Activated CD4-positive, alpha-beta T cell treated with anti-CD3 and anti-CD28 coated beads for 1 hour (primary cell): ENCODE measurements around the gene ZMPSTE24.

Experiments
- DNase-seq: peaks from one replicate; pipeline ENCODE4 v3.0.0-alpha.2; 2020

ZMPSTE24 gene

GRCh38 chr1:40265298-40265697 lies 7.3 kb downstream of the ZMPSTE24 start:
- no peak for DNase-seq

DNA sequence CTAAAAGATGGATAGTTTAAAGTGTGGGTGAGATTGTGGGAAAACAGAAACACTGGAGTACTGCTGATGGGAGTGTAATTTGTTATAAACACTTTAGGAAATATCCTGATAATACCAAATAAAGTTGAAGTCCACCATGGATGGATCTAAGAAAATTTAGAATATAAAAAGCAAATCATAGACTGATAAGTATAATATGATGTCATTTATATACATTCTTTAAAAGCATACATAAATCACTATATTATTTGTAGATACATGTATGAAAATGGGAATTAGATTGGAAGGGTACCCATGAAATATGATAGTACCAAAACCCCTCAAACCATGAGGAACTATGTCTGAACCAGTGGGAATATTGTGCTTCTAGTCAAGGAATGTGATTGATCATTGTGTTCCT lies 7.9 kb downstream of the ZMPSTE24 start:
- no peak for DNase-seq

- no peak for DNase-seq
These were observed 8.9 kb downstream of the ZMPSTE24 start for GRCh38 chr1:40266786-40267535.

- DNase-seq = no peak
These were observed 9.7 kb downstream of the ZMPSTE24 start for GRCh38 chr1:40267767-40268187.

DNA sequence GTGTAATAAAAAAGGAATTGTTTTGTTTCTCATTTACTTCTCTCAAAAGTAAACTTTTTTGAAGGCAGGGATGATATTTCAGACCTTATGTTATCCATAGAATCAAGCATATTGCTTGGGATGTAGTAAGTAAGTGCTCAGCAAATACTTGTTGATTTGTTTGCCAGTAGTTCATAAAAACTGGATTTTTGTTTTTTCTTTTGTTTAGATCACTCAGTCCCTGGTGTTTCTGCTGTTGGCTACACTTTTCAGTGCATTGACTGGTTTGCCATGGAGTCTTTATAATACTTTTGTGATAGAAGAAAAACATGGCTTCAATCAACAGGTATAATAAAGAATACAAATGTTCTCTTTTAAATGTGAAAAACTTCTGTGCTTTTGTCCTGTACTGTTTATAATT lies 10.2 kb downstream of the ZMPSTE24 start:
- DNase-seq = no peak

DNA sequence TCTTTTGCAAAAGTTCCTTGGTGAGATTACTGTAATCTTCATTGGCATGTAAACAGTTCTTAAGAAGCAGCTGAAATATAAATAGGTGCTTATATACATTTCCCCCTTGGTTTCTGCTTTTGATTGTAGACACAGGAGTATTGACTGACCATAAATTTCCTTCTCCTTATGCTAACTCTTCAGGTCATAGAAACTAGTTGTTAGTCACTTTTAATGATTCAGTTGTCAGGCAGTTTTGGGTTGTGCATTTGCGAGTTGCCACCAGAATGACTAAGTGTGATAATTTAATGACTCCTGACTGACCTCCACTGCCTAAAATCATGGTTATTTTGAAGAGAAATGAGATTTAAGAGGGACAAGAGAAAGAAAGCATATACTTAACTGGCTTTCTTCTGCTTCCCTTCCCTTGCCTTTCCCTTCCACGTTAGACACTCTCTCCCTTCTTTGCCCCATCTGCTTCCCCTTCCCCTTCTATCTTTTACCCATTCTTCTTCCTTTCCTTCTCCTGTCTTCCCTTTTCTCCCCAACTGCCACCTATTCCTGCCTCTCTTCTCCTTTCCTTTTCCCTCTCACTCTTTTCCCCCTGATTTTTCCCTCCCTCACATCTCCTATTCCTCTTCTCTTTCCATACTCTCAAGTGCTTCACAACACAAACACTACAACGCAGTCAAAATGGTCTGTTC lies 12.3 kb downstream of the ZMPSTE24 start:
- DNase-seq = no peak

GRCh38 chr1:40272653-40273213 lies 14.7 kb downstream of the ZMPSTE24 start:
- DNase-seq = no peak

DNA sequence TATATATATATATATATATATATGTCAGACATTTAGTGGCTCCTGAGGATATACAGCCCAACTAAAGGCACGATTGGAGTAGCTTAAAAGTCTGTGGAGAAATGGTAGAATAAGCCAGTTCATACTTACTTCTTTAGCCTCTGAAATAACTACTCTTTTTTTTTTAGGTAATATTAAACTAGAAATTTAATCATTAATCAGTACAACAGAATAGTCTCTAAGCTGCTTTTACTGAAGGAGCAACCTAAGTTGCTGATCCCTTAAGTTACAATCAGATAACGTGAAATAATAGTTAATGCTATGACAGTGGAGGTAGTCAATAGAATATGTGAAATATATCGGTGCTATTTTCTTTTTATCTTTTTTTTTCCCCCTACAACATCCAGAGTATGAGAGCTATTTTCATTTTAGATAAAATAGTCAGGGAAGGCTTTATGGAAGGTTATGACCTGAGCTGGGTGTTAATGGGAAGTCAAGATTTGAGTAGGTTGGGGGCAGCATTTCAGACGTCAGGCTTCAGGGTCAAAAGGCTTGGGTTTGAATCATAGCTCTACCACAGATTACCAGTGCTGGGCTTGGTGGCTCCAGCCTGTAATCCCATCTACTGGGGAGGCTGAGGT lies 15.6 kb downstream of the ZMPSTE24 start:
- no peak for DNase-seq

DNA sequence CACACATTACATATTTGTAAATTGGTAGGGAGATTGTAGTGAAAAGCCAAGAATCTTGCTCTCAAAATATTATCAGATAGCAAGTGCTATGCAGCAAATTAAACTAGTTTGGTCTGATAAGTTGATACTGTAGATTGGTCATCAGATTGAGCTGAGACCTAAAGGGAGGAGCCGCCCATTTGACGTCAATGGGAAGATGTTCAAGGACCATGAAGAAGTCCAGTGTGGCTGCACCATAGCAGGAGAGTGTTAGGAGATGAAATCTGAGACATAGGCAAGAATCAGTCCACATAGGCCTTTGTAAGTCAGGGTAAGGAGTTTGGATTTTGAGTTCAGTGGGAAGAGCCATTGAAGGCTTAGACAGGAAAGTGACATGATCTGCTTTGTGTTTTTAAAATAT lies 16.3 kb downstream of the ZMPSTE24 start:
- no peak for DNase-seq

- DNase-seq = no peak
These were observed 18.1 kb downstream of the ZMPSTE24 start for GRCh38 chr1:40276122-40276521.

DNA sequence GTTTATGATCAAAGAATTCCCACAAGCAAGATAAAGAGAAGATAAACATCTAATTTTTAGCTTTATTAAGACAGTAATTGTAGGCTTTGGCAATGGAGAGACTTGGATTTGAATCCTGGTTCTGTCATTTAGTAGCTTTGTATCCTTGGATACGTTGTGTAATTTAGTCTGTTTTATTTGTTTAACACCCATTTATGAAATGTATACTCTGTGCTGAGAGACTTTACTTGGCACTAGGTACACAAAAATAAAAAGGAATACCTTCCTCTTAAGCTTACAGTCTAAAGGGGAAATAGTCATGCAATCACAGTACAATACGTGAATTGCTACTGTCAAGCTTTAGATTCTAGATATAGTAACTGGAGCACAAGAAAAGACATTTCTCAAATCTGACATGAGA lies 23.8 kb downstream of the ZMPSTE24 start:
- no peak for DNase-seq

DNA sequence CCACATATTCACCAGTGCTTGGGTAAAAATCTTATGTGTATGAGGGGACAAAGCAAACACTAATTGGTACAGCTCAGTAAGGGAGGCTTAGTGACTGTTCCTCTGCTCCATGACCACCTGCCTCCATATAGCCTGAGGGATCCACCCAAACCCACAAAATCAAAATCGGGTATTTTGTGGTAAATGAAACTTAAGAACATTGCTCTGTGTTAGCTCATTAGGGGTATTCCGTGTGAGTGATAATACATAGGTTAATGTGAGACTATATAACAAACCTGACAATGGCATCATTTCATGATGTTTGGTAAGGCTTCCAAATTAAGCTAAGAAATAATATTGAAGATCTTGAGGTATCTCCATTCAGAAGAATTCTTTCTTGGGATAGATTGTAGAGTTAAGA lies 33.3 kb downstream of the ZMPSTE24 start:
- no peak for DNase-seq

GRCh38 chr1:40299366-40300248 lies 41.6 kb downstream of the ZMPSTE24 start:
- no peak for DNase-seq

- no peak for DNase-seq
These were observed 42.2 kb downstream of the ZMPSTE24 start for GRCh38 chr1:40300249-40300567.

DNA sequence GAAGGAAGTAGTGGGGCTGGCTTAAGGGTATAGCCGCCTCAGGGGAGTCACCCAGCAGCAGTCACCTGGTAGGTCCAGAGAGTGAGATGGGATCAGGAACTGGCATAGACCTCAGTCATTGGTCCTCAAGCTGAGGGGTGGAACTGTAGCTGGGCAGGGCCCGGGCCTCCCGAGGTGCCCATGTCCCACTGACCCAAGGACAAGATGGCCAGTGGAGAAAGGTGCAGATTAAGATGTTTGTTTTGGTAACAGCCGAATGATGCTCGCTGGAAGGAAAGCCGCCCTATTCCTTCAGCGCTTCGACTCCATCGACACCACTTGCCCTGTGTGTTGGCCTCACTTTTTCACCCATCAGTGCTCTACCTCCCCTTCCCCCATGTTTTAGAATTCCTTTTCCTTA lies 42.6 kb downstream of the ZMPSTE24 start:
- DNase-seq = no peak

- no peak for DNase-seq
These were observed 43.0 kb downstream of the ZMPSTE24 start for GRCh38 chr1:40301066-40301465.

DNA sequence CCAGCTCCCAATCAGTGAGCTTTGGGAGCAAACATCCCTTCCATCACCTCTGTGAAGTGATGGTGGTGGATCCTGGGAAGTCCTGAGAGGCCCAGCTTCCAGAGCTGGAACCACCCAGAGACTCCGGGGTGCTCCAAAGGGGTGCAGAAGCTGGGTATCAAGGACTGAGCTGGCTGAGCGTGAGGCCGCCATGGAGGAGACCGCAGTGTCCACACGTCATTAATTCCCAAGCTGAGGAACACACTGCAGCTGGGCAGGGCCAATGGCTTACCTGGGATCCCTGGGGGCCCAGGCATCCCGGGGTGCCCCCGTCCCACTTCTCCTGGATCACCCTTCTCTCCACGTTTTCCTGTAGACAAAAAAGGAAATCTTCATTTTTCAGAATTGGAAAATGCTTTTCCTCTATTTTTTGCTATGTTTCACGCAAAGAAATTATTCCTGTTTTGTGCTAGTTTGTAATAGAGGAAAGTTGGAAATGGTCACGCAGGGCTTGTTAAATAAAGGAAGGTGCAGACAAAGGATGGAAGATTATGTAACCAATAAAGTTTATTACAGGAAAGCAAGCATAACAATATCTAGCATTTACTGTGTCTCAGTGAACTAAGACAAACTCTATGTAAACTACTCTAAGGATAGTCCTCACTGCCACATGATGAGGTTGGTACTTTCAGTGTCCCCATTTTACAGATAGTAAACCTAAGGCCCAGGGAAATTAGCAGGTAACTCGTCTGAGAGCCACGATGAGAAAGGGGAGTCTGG lies 43.7 kb downstream of the ZMPSTE24 start:
- no peak for DNase-seq

- no peak for DNase-seq
These were observed 44.4 kb downstream of the ZMPSTE24 start for GRCh38 chr1:40302475-40302874.

GRCh38 chr1:40303051-40303771 lies 45.2 kb downstream of the ZMPSTE24 start:
- DNase-seq = no peak

GRCh38 chr1:40303790-40304189 lies 45.8 kb downstream of the ZMPSTE24 start:
- no peak for DNase-seq

DNA sequence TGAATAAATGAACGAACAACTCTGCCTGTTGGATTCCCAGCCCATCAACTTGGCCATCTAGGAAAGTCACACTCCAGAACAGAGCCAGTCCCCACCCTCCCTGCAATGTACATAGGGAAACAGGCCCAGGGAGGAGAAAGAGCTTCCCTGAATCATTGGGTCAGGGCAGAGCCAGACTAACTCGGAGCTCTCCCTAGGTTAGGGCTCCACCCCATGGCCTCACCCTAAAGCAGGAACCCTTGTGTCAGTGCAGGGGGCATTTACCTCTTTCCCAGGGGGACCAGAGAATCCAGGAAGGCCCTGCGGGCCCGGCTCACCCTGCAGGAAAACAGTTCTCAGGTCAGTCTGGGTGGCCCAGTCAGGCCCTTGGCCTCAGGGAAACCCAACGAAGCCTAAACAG lies 47.4 kb downstream of the ZMPSTE24 start:
- DNase-seq = no peak

DNA sequence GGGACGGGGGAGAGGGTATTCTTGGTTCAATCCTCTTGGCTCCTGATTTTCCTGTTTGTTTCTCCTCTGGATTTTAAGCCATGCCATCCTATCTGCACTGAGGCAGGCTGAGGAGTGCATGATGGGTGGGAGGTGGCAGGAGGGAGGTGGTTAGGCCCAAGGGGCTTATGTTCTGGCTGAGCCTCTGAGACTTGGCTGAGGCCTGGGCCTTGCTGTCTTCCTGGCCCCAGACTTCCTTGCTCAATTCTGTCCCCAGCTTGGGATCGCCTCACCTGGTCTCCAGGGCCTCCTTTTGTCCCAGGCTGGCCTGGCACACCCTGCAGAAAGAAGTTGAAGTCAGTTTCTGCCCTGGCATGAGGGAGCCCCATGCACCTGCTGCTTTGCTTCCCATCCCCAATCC lies 47.8 kb downstream of the ZMPSTE24 start:
- DNase-seq = no peak
